ENCODE results near the gene TRPM5. TPM values are rescaled to one million over a fixed set of nuclear protein-coding genes. Genes with fewer than 3 reads are reported as not detected.

TRPM5 gene
- total and polyA plus RNA-seq, 2 of the 8 experiments (the other 6 are each of a cell fraction or from before 2014, with no cell fraction given): 0.02 TPM; not detected in 1

DNA sequence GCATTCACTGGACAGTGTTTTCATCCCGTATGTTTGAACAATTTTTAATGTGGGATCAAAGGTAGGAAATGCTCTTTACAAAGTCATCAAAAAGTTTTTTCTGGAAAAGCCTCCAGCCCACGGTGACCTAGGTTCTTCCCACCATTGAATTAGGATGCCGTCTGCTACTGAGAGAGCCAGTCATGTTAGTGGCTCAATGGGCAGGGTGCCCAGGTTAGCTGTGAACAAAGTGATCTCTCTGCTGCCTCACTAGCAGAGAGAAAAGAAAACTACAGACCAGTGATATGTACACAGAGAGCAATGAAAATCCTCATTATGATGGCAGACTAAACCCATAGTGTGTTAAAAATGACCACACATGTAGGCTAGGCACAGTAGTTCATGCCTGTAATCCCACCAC is 32.9 kb upstream of the TRPM5 start:
- Histone ChIP-seq H2AFZ (ENCODE audit: low read length) (no peak overlapping the region), H3K9ac (replicated peaks in 1 of 4; ENCODE audit: extremely low read depth in 1 of 4, low read depth in 3 of 4, low read length in 3 of 4) (no peak overlapping the region), H4K20me1 (replicated peaks in 1 of 2; ENCODE audit: control insufficient read depth in 1 of 2, insufficient read depth in 2 of 2, low read length in 2 of 2) (peaks cover 0 to under 1% of the 10 kb centered on the region in 2 experiments), H2BK15ac (ENCODE audit: low read length) (no peak overlapping the region), H3K4ac (replicated peaks; ENCODE audit: insufficient read length, low read depth, low read length) (no peak overlapping the region), H4K8ac (ENCODE audit: extremely low read depth, insufficient read depth, low read length) (no peak overlapping the region), H2AK5ac (ENCODE audit: low read depth, low read length) (no peak overlapping the region), H3K23ac (ENCODE audit: insufficient read length) (no peak overlapping the region), H3K27me3 (replicated peaks in 1 of 4; ENCODE audit: control insufficient read depth in 3 of 4, extremely low read depth in 1 of 4, insufficient read depth in 3 of 4, low read length in 3 of 4) (peaks cover 1 to 24% (median 9%) of the 10 kb centered on the region in 4 experiments), H3K14ac (ENCODE audit: insufficient read length) (no peak overlapping the region), H3K4me1 (replicated peaks in 1 of 4; ENCODE audit: control insufficient read depth in 3 of 4, insufficient read depth in 4 of 4, low read length in 3 of 4) (no peaks in the 10 kb centered on the region), H3K4me2 (ENCODE audit: insufficient read depth in 1 of 2, low read depth in 2 of 2, low read length in 2 of 2) (no peak overlapping the region), H3K79me2 (ENCODE audit: control insufficient read depth in 1 of 2, insufficient read depth in 2 of 2, low read length in 2 of 2) (no peaks in the 10 kb centered on the region), H3K79me1 (ENCODE audit: low read depth, low read length) (no peaks in the 10 kb centered on the region), H2BK120ac (replicated peaks; ENCODE audit: low read depth, low read length) (no peak overlapping the region), H2BK20ac (ENCODE audit: low read length) (no peak overlapping the region), H4K5ac (ENCODE audit: insufficient read length, low read depth, low read length) (no peak overlapping the region), H3K23me2 (ENCODE audit: low read depth, low read length) (no peaks in the 10 kb centered on the region), H3K9me3 (ENCODE audit: insufficient read depth in 2 of 2, low read depth in 1 of 2, low read length in 1 of 2) (peaks cover 9 to 16% of the 10 kb centered on the region in 2 experiments; a peak in 3 of 4 replicates), H3K56ac (replicated peaks; ENCODE audit: insufficient read length, low read depth, low read length) (no peak overlapping the region), H2BK5ac (ENCODE audit: low read depth, low read length) (no peak overlapping the region), H4K91ac (replicated peaks; ENCODE audit: insufficient read length, low read length) (no peak overlapping the region), H3K18ac (ENCODE audit: extremely low read depth, low read length) (no peak overlapping the region), H3K36me3 (ENCODE audit: control insufficient read depth in 2 of 4, insufficient read depth in 4 of 4, low read length in 3 of 4) (no peaks in the 10 kb centered on the region), H2BK12ac (ENCODE audit: low read depth, low read length) (no peak overlapping the region), H3K27ac (ENCODE audit: low read depth, low read length) (no peak overlapping the region), H3K4me3 (ENCODE audit: extremely low read depth in 1 of 4, insufficient read depth in 2 of 4, low read depth in 3 of 4, low read length in 4 of 4) (no peak overlapping the region)
- DNase-seq (ENCODE audit: low read depth in 1 of 2, low spot score in 2 of 2) (no peak), FAIRE-seq (no peak)
- WGBS, 2 experiments (ENCODE audit: extremely low coverage in 1 of 2, insufficient coverage in 1 of 2, insufficient read length in 1 of 2, insufficient replicate concordance in 2 of 2, low coverage in 1 of 2, low lambda C conversion rate in 2 of 2, missing lambda C conversion rate in 1 of 2): 79% methylated on average over 3 of the region's 3 CpGs; no CpG with 5 or more reads in 1 of the 2 experiments
- POLR2A ChIA-PET (ENCODE audit: partially characterized antibody): no interaction called here
- CTCF ChIA-PET (ENCODE audit: partially characterized antibody): no interaction called here
- no peak for TF ChIP-seq POU5F1 (IDR thresholded peaks at IDR 0.05; ENCODE audit: low read depth, low read length)
- TF ChIP-seq JUN (IDR thresholded peaks at IDR 0.05; ENCODE audit: low read depth, low read length): no peak
- TF ChIP-seq YY1 (IDR thresholded peaks at IDR 0.05; ENCODE audit: low read depth, low read length): no peak
- TF ChIP-seq USF2 (IDR thresholded peaks at IDR 0.05; ENCODE audit: low read length): no peak
- TF ChIP-seq CBX8 (IDR thresholded peaks at IDR 0.05; ENCODE audit: borderline replicate concordance, low read depth, low read length): no peak
- no peak for TF ChIP-seq EP300 (IDR thresholded peaks at IDR 0.05; ENCODE audit: borderline replicate concordance in 1 of 2, low read depth in 2 of 2, low read length in 2 of 2)
- no peak for TF ChIP-seq TAF7 (optimal IDR thresholded peaks at IDR 0.05; ENCODE audit: borderline replicate concordance, low read depth, low read length)
- no peak for TF ChIP-seq SAP30 (IDR thresholded peaks at IDR 0.05; ENCODE audit: insufficient read depth, insufficient replicate concordance, low read length)
- no peak for TF ChIP-seq ATF2 (IDR thresholded peaks at IDR 0.05; ENCODE audit: low read length)
- TF ChIP-seq KDM1A (IDR thresholded peaks at IDR 0.05; ENCODE audit: borderline replicate concordance, low read length): no peak
- no peak for TF ChIP-seq SIX5 (IDR thresholded peaks at IDR 0.05; ENCODE audit: low read depth, low read length)

Measured in H1 (cell line).